Thyroid gland (tissue), 4 donors: ENCODE data around the gene PCBP3. TPM values are rescaled to one million over a fixed set of nuclear protein-coding genes. Genes with fewer than 3 reads are reported as not detected.

Experiments used
- DNase-seq, 2 donors: peaks; one replicate each; pipeline ENCODE4 v3.0.0-alpha.2; 2019
- H3K27ac ChIP-seq, 3 donors: fragments of 200-600 bp; sonication (generic); 1 replicate in 2 of 3; 2 replicates in 1 of 3; pipeline ENCODE4 v1.5.1; 2016 to 2019; ENCODE audit warnings: mild to moderate bottlenecking in 1 of 3, moderate library complexity in 1 of 3
- H3K27me3 ChIP-seq: fragments of 200-600 bp; sonication (generic); one replicate; pipeline ENCODE4 v1.5.1; 2019
- H3K36me3 ChIP-seq, 2 donors: fragments of 200-600 bp; sonication (generic); one replicate each; pipeline ENCODE4 v1.5.1; 2016 to 2019
- H3K4me1 ChIP-seq, 2 donors: fragments of 200-600 bp; sonication (generic); one replicate each; pipeline ENCODE4 v1.5.1; 2017 to 2019
- H3K4me3 ChIP-seq, 3 donors: fragments of 200-600 bp; sonication (generic); replicated peaks in 1 of 3; 1 replicate in 2 of 3; 2 replicates in 1 of 3; pipeline ENCODE4 v1.5.1; 2016; ENCODE audit warnings: mild to moderate bottlenecking in 1 of 3
- H3K9me3 ChIP-seq: fragments of 200-600 bp; sonication (generic); one replicate; pipeline ENCODE4 v1.5.1; 2017
- CTCF ChIP-seq, 6 experiments: fragments of 200-600 bp in 3 of 6; fragments of 450-650 bp in 3 of 6; sonication (generic) in 3 of 6; IDR thresholded peaks; one replicate each; pipeline ENCODE4 v1.5.1; 2016 to 2019; ENCODE audit warnings: antibody characterized with exemption in 6 of 6, mild to moderate bottlenecking in 2 of 6, inconsistent platforms in 1 of 6, moderate library complexity in 1 of 6
- POLR2A ChIP-seq, 2 donors: fragments of 450-650 bp; IDR thresholded peaks; one replicate each; pipeline ENCODE4 v1.6.1; 2017; ENCODE audit warnings: antibody characterized with exemption in 2 of 2, mild to moderate bottlenecking in 2 of 2, moderate library complexity in 1 of 2
- WGBS, 2 donors: methylation state at CpG; one replicate each; pipeline ENCODE4 v1.1.5; 2017; 5-methylcytosine and 5-hydroxymethylcytosine counted together
- intact Hi-C: fragments of 100-400 bp; cut with DNase I; formaldehyde crosslinking; loops from one replicate; pipeline ENCODE4 v1.15.1; 2023
- total RNA-seq, 4 donors: library from RNA; depleted of rRNA; stranded (reverse); fragments of >200 nt; gene quantifications; one replicate each; pipeline ENCODE4 v1.2.3, GENCODE V29; 2016

PCBP3 gene
- total RNA-seq, 4 donors from 2014 or later: 0.33 to 0.98 (median 0.54) TPM; not detected in 1

DNA sequence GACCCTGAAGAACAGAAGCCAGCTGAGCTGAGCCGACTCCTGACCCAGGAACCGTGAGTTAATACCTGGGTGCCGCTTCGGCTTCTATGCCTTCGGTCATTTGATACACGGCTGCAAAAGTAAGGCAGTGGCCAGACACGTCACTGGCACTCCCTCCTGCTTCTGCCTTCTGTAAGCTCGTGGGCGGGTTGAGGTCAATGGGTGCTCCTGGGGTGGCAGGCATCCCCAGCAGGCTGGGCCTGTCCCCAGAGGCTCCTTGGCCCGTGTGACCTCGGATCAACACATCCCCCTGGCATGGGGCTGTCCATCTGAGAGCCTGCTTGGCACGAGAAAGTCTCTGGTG, 302.3 kb downstream of the PCBP3 start:
- Histone ChIP-seq H3K4me3 (no peak overlapping the region), H3K9me3 (no peaks in the 10 kb centered on the region), H3K27ac (no peak overlapping the region), H3K27me3 (no peaks in the 10 kb centered on the region), H3K36me3 (no peaks in the 10 kb centered on the region), H3K4me1 (peaks cover 10 to 11% of the 10 kb centered on the region in 2 donors)
- WGBS, 2 donors: 77 to 78% methylated on average over 2 to 6 of the region's 12 CpGs
- TF ChIP-seq CTCF (IDR thresholded peaks at IDR 0.05) (no peak), POLR2A (IDR thresholded peaks at IDR 0.05) (no peak)
- intact Hi-C loops: no loop called here
- DNase-seq: no peak

- intact Hi-C loops: no loop called here
- no peaks in the 10 kb centered on the region for H3K9me3 ChIP-seq
- no peak overlapping the region for H3K27ac ChIP-seq
- H3K4me3 ChIP-seq: no peak overlapping the region
- peaks cover 10 to 11% of the 10 kb centered on the region in 2 donors for H3K4me1 ChIP-seq
- H3K27me3 ChIP-seq: no peaks in the 10 kb centered on the region
- DNase-seq: no peak
- 88 to 95% methylated on average over 9 to 16 of the region's 16 CpGs for WGBS, 2 donors
- TF ChIP-seq CTCF (IDR thresholded peaks at IDR 0.05) (no peak), POLR2A (IDR thresholded peaks at IDR 0.05) (no peak)
- H3K36me3 ChIP-seq: no peaks in the 10 kb centered on the region
These were observed 303.8 kb downstream of the PCBP3 start for GRCh38 chr21:45947296-45947695.

- intact Hi-C loops: no loop called here
- TF ChIP-seq CTCF (IDR thresholded peaks at IDR 0.05): no peak
- TF ChIP-seq POLR2A (IDR thresholded peaks at IDR 0.05): no peak
- DNase-seq: no peak
- Histone ChIP-seq H3K27me3 (no peaks in the 10 kb centered on the region), H3K9me3 (no peaks in the 10 kb centered on the region), H3K27ac (no peak overlapping the region), H3K36me3 (no peaks in the 10 kb centered on the region), H3K4me1 (peaks cover 10 to 14% of the 10 kb centered on the region in 2 donors), H3K4me3 (no peak overlapping the region)
- 92% methylated on average over 16 of the region's 16 CpGs for WGBS, 2 donors
These were observed 304.3 kb downstream of the PCBP3 start for GRCh38 chr21:45947716-45948255.

DNA sequence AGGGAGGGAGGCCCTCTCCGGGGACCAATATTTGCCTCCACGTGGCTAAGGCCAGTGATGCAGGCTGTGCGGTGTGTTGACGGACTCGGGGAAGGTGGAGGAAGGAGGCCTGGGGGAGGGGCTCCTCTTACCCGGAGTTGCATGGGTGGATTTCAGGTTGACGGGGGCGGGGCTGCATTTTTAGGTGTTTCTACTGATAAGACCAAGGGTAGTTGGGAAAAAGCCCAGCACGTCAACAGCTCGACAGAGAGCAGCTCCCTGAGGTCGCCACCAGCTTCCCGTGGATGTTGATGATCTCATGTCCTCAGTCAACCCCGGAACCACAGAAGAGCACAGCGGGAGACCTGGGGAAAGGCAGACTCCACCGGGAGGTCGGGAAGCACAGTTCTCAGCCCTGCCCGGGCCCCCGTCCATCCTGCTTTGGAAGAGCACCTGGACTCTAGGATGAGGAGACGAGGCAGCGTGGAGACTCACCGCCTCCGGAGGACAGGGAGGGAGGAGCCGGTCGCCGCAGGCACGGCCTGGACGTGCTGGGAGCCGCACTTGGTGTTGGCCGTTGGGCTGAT, 305.1 kb downstream of the PCBP3 start:
- DNase-seq: no peak

More for the DNA sequence above, 305.1 kb downstream of the PCBP3 start:
- H3K9me3 ChIP-seq: no peaks in the 10 kb centered on the region
- TF ChIP-seq CTCF (IDR thresholded peaks at IDR 0.05): no peak
- TF ChIP-seq POLR2A (IDR thresholded peaks at IDR 0.05): no peak
- H3K27ac ChIP-seq: no peak overlapping the region
- intact Hi-C loops: no loop called here
- H3K4me3 ChIP-seq: no peak overlapping the region
- WGBS, 2 donors: 80 to 84% methylated on average over 28 to 29 of the region's 29 CpGs
- H3K36me3 ChIP-seq: no peaks in the 10 kb centered on the region
- H3K4me1 ChIP-seq: peaks cover 18 to 22% of the 10 kb centered on the region in 2 donors
- H3K27me3 ChIP-seq: no peaks in the 10 kb centered on the region
